ENCODE measurements around the gene NMNAT1. TPM values are rescaled to one million over a fixed set of nuclear protein-coding genes. Genes with fewer than 3 reads are reported as not detected.
"Not testable (repeated sequence)": the region's sequence is repeated elsewhere in the genome, so short reads cannot be mapped to it uniquely, and the experiment has no call there.

The NMNAT1 gene
- total RNA-seq, 1 experiment from 2014 or later, result 7.3 TPM

DNA sequence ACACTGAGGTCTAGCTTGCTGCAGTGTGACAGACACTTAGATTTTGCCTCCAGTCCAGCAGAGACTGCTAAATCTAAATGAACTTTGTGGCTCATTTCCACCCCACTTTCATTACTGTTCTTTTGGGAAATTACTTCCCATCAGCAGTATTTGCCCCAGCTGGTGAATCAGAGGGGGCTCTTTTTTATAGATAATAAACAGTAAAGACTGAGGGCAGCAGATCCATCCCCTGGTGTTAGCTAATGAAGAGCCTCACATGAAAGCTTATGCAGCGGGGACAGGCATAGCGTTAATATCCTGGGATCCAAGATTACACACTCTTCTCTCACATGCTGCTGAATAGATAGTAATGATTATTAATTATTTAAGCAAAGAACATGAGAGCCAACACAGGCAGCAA lies 26.8 kb upstream of the NMNAT1 start:
- ATAC-seq, result no peak
- POLR2A ChIA-PET (ENCODE audit: unreplicated experiment), result no interaction called here
- CTCF ChIA-PET, result interaction anchor here (0.6 to 0.7 kb wide), 2 partner anchors 30 to 44 kb away, joined by 3 to 5 read pairs; no protein-coding TSS in a partner anchor

DNA sequence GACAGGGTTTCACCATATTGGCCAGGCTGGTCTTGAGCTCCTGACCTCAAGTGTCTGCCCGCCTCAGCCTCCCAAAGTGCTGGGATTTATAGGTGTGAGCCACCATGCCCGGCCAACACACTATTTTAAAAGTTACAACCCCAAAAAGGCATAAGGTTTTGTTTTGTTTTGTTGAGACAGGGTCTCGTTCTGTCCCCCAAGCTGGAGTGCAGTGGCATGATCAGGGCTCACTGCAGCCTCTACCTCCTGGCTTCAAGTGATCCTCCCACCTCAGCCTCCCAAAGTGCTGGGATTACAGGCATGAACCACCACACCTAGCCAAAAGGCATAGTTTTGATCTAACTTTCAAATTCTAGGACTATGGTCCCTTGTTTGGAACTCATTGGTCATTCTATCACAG lies 25.8 kb upstream of the NMNAT1 start:
- H3K79me2 ChIP-seq (ENCODE audit: low read length); CTCF ChIA-PET; H3K27ac ChIP-seq (ENCODE audit: low read length); H4K20me1 ChIP-seq (ENCODE audit: low read length); BruUV-seq (replicated peaks); H3K4me1 ChIP-seq (ENCODE audit: insufficient read depth, low read length); H3K9ac ChIP-seq (ENCODE audit: low read length); H3K4me2 ChIP-seq (ENCODE audit: low read length); H3K27me3 ChIP-seq (ENCODE audit: low read length); H2AFZ ChIP-seq (ENCODE audit: low read length); H3K36me3 ChIP-seq (ENCODE audit: low read depth, low read length); POLR2A ChIA-PET (ENCODE audit: unreplicated experiment); ATAC-seq; H3F3A ChIP-seq (ENCODE audit: low read length, unreplicated experiment); H3K9me2 ChIP-seq (replicated peaks; ENCODE audit: low read length); H3K9me3 ChIP-seq (ENCODE audit: low read length); H3K4me3 ChIP-seq (ENCODE audit: low read length); intact Hi-C loops (cut with micrococcal nuclease); DNase-seq: not testable (repeated sequence)

More for the DNA sequence above, 26.8 kb upstream of the NMNAT1 start:
- Histone ChIP-seq H3K9me3 (ENCODE audit: low read length) (no peaks in the 10 kb centered on the region), H3K79me2 (ENCODE audit: low read length) (no peaks in the 10 kb centered on the region), H3K27me3 (ENCODE audit: low read length) (no peaks in the 10 kb centered on the region), H3K27ac (ENCODE audit: low read length) (no peak overlapping the region), H3K36me3 (ENCODE audit: low read depth, low read length) (no peaks in the 10 kb centered on the region), H4K20me1 (ENCODE audit: low read length) (no peaks in the 10 kb centered on the region), H3K9me2 (replicated peaks; ENCODE audit: low read length) (no peaks in the 10 kb centered on the region), H3F3A (ENCODE audit: low read length, unreplicated experiment) (no peaks in the 10 kb centered on the region), H2AFZ (ENCODE audit: low read length) (no peak overlapping the region), H3K4me1 (ENCODE audit: insufficient read depth, low read length) (no peaks in the 10 kb centered on the region), H3K4me2 (ENCODE audit: low read length) (no peak overlapping the region), H3K9ac (ENCODE audit: low read length) (no peak overlapping the region), H3K4me3 (ENCODE audit: low read length) (no peak overlapping the region)
- intact Hi-C loops (cut with micrococcal nuclease), result no loop called here
- TF ChIP-seq EZH2 (IDR thresholded peaks at IDR 0.05; ENCODE audit: low read length, unreplicated experiment), result no peak
- TF ChIP-seq, protein P1, sequence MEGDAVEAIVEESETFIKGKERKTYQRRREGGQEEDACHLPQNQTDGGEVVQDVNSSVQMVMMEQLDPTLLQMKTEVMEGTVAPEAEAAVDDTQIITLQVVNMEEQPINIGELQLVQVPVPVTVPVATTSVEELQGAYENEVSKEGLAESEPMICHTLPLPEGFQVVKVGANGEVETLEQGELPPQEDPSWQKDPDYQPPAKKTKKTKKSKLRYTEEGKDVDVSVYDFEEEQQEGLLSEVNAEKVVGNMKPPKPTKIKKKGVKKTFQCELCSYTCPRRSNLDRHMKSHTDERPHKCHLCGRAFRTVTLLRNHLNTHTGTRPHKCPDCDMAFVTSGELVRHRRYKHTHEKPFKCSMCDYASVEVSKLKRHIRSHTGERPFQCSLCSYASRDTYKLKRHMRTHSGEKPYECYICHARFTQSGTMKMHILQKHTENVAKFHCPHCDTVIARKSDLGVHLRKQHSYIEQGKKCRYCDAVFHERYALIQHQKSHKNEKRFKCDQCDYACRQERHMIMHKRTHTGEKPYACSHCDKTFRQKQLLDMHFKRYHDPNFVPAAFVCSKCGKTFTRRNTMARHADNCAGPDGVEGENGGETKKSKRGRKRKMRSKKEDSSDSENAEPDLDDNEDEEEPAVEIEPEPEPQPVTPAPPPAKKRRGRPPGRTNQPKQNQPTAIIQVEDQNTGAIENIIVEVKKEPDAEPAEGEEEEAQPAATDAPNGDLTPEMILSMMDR (conservative IDR thresholded peaks at IDR 0.05; ENCODE audit: low read depth, low read length), result no peak
- TF ChIP-seq EZH2phosphoT487 (IDR thresholded peaks at IDR 0.05; ENCODE audit: borderline replicate concordance, low read length), result no peak
- no TSS peak for BruUV-seq (replicated peaks)
- no peak for DNase-seq

DNA sequence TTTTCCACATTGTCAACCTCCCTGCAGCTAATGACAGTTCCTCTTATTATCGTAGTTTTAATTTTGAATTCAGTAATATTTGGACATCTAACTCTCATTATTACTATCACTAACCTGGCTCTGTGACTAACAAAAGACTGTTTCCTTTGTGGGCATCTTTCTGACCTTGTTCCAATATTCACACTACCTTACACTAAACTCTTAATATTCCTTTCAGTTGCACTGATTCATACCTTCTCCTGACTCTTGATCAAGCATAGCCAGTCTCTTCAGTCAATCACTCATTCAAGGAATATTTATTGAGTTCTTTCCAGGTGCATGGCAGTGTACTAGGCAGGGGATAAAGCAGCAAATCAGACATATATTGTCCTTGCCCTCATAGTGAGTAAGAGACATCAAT lies 25.4 kb upstream of the NMNAT1 start:
- Histone ChIP-seq H4K20me1 (ENCODE audit: low read length) (no peaks in the 10 kb centered on the region), H3K36me3 (ENCODE audit: low read depth, low read length) (no peaks in the 10 kb centered on the region), H3K9ac (ENCODE audit: low read length) (no peak overlapping the region), H3K4me3 (ENCODE audit: low read length) (no peak overlapping the region), H3K4me2 (ENCODE audit: low read length) (no peak overlapping the region), H3K79me2 (ENCODE audit: low read length) (no peaks in the 10 kb centered on the region), H3K9me2 (replicated peaks; ENCODE audit: low read length) (no peaks in the 10 kb centered on the region), H3K27ac (ENCODE audit: low read length) (no peak overlapping the region), H3K9me3 (ENCODE audit: low read length) (no peaks in the 10 kb centered on the region), H3F3A (ENCODE audit: low read length, unreplicated experiment) (no peaks in the 10 kb centered on the region), H2AFZ (ENCODE audit: low read length) (no peak overlapping the region), H3K4me1 (ENCODE audit: insufficient read depth, low read length) (no peaks in the 10 kb centered on the region), H3K27me3 (ENCODE audit: low read length) (no peaks in the 10 kb centered on the region)
- ATAC-seq, result no peak
- DNase-seq, result no peak
- CTCF ChIA-PET, result no interaction called here
- POLR2A ChIA-PET (ENCODE audit: unreplicated experiment), result no interaction called here
- intact Hi-C loops (cut with micrococcal nuclease), result no loop called here
- TF ChIP-seq EZH2 (IDR thresholded peaks at IDR 0.05; ENCODE audit: low read length, unreplicated experiment) (no peak), EZH2phosphoT487 (IDR thresholded peaks at IDR 0.05; ENCODE audit: borderline replicate concordance, low read length) (no peak)
- TF ChIP-seq, protein P1 (conservative IDR thresholded peaks at IDR 0.05; ENCODE audit: low read depth, low read length), result no peak
- no TSS peak for BruUV-seq (replicated peaks)
